ENCODE data around the gene CCSER1.

Gene CCSER1

DNA sequence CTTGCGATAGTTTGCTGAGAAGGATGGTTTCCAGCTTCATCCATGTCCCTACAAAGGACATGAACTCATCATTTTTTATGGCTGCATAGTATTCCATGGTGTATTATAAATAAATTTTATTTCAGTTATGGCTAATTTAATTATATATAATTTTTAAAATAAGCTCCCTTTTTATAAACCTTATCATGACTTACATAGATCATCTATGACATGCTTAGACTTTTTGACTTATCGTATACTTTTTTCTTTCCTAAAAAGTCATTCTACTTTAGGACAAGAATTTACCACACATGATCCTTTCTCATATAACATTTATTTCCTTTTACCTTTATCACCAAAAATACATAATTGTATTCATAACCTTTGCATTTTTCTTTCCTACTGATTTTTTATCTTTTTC is 376.5 kb downstream of the CCSER1 start:
- H3K4me3 ChIP-seq (ENCODE audit: low read depth, low read length): no peak overlapping the region
- CTCF ChIA-PET: no interaction called here
- no peak for TF ChIP-seq CTCF (IDR thresholded peaks at IDR 0.05; ENCODE audit: insufficient read depth, low read length, missing control alignments)
- POLR2A ChIA-PET: no interaction called here
- DNase-seq (ENCODE audit: low read depth, low spot score): no peak

DNA sequence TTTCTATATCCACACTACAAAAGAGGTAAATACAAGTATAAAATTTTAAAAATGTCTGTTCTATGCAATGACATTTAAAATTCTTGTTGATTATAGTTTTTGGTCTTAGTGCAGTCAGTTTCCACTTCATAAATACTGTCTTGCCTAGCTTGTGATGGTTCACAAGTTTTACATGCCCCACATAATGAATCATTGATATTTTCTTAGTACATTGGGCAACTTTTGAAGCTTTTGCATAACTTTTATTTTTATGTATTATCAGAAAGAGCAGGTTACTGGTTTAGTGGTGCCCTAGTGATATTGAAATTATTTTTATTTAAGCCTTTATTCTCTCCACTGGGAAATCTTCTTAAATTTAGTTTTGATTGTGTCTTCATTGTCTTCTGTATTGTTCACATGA is 388.0 kb downstream of the CCSER1 start:
- ChIA-PET POLR2A (no interaction called here), CTCF (no interaction called here)
- TF ChIP-seq CTCF (IDR thresholded peaks at IDR 0.05; ENCODE audit: insufficient read depth, low read length, missing control alignments): no peak
- no peak overlapping the region for H3K4me3 ChIP-seq (ENCODE audit: low read depth, low read length)
- DNase-seq (ENCODE audit: low read depth, low spot score): no peak

DNA sequence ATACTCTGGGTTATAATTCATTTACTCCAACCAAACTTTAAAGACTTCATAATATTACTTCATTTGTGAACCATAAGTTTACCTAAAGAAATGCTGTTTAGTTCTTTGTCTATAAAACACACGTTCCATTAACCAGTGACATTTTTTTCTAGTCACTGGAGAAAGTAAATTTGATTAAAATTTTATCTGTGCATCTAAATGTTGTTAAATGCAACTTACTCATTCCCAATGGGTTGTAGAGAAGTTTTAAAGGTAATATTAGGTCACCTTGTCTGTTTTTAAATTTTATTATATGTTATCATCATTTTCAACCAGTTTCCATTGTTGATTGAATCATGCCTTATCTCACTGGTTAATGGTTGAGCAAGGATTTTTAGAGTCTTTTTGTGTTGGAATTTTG is 401.4 kb downstream of the CCSER1 start:
- H3K4me3 ChIP-seq (ENCODE audit: low read depth, low read length): no peak overlapping the region
- TF ChIP-seq CTCF (IDR thresholded peaks at IDR 0.05; ENCODE audit: insufficient read depth, low read length, missing control alignments): no peak
- DNase-seq (ENCODE audit: low read depth, low spot score): no peak
- POLR2A ChIA-PET: no interaction called here
- CTCF ChIA-PET: no interaction called here

GRCh38 chr4:90536408-90536807 is 409.2 kb downstream of the CCSER1 start:
- TF ChIP-seq CTCF (IDR thresholded peaks at IDR 0.05; ENCODE audit: insufficient read depth, low read length, missing control alignments): no peak
- no peak for DNase-seq (ENCODE audit: low read depth, low spot score)
- POLR2A ChIA-PET: no interaction called here
- no peak overlapping the region for H3K4me3 ChIP-seq (ENCODE audit: low read depth, low read length)
- CTCF ChIA-PET: no interaction called here

GRCh38 chr4:90537491-90537890 is 410.3 kb downstream of the CCSER1 start:
- no peak for TF ChIP-seq CTCF (IDR thresholded peaks at IDR 0.05; ENCODE audit: insufficient read depth, low read length, missing control alignments)
- DNase-seq (ENCODE audit: low read depth, low spot score): no peak
- no peak overlapping the region for H3K4me3 ChIP-seq (ENCODE audit: low read depth, low read length)
- CTCF ChIA-PET: no interaction called here
- POLR2A ChIA-PET: no interaction called here

DNA sequence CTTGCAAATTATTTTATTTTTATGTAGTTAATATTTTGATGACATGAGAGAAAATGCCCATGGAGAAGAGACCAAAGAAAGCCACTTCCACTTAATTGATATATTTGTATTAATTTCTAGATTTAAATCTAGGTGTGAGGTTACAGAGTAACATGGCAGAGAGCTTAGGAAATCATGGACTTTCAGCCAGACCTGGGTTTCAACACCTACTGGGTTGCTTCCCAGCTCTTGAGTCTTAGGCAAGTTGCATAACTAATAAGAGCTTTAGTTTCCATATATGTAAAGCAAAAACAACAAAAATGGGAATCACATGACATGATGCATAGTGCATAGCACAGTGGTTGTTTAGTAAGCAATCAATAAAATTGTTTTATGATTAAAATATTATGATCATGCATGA is 413.3 kb downstream of the CCSER1 start:
- POLR2A ChIA-PET: no interaction called here
- no peak for DNase-seq (ENCODE audit: low read depth, low spot score)
- CTCF ChIA-PET: no interaction called here
- no peak for TF ChIP-seq CTCF (IDR thresholded peaks at IDR 0.05; ENCODE audit: insufficient read depth, low read length, missing control alignments)
- no peak overlapping the region for H3K4me3 ChIP-seq (ENCODE audit: low read depth, low read length)

All from AG04449 (cell line).